GM12872 (cell line): ENCODE results near the gene ZSCAN30.

Experiments used
- TF ChIP-seq, protein P1 (sequence below): IDR thresholded peaks from 3 replicates; pipeline ENCODE4 v1.5.1; 2011; ENCODE audit warnings: low read depth, mild to moderate bottlenecking, low read length, moderate library complexity; ENCODE audit not compliant: insufficient read depth

Gene ZSCAN30

DNA sequence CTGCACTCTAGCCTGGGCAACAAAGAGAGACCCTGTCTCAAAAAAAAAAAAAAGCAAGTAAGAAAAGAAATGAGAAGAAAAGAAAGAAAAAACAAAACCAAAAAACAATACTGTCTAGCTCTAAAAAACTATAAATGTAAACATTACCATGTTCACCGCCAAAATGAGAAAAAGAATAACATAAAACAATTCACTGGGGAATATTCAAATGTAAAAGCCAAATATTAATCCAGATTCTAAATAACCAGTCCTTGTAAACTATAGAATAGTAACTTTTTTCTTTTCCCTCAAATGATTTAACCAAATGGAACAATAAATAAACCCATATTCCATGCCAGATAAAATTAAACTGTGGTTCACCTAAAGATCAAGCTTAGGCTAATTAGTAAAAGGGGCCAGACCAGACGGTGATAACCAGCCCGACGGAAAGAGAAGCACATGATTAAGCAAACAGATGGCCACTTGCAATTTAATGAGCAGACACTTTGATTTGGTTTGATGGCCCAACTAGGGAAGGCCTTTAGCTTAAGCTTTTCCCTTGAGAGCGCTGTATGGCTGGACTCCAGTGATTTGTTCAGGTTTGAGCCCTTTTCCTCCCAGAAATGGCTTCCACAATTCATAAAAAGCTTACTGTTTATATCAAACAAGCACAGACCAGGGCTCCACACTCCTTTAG is 88.6 kb downstream of the ZSCAN30 start:
- TF ChIP-seq, protein P1, sequence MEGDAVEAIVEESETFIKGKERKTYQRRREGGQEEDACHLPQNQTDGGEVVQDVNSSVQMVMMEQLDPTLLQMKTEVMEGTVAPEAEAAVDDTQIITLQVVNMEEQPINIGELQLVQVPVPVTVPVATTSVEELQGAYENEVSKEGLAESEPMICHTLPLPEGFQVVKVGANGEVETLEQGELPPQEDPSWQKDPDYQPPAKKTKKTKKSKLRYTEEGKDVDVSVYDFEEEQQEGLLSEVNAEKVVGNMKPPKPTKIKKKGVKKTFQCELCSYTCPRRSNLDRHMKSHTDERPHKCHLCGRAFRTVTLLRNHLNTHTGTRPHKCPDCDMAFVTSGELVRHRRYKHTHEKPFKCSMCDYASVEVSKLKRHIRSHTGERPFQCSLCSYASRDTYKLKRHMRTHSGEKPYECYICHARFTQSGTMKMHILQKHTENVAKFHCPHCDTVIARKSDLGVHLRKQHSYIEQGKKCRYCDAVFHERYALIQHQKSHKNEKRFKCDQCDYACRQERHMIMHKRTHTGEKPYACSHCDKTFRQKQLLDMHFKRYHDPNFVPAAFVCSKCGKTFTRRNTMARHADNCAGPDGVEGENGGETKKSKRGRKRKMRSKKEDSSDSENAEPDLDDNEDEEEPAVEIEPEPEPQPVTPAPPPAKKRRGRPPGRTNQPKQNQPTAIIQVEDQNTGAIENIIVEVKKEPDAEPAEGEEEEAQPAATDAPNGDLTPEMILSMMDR, result no peak
